ENCODE results near the gene WNT3.

DNA sequence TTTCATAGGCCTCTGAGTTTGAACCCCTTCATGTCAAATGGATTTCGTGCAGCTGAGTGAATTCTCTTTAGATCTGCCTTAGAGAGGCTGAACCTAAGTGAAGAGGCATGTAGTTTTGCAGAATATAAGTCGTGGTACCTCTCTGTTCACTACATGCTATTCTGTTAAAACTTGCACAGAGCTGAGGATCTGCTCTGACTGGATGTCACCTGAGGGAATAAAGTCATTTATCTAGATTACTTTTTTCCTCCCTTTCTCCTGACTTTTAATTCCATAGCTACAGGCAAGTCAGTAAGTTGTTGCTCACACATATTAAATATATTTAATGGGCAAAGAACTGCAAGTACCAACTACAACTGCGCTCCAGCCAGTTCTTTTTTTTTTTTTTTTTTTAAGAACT lies 64.7 kb downstream of the WNT3 start:
- TF ChIP-seq, protein P1, sequence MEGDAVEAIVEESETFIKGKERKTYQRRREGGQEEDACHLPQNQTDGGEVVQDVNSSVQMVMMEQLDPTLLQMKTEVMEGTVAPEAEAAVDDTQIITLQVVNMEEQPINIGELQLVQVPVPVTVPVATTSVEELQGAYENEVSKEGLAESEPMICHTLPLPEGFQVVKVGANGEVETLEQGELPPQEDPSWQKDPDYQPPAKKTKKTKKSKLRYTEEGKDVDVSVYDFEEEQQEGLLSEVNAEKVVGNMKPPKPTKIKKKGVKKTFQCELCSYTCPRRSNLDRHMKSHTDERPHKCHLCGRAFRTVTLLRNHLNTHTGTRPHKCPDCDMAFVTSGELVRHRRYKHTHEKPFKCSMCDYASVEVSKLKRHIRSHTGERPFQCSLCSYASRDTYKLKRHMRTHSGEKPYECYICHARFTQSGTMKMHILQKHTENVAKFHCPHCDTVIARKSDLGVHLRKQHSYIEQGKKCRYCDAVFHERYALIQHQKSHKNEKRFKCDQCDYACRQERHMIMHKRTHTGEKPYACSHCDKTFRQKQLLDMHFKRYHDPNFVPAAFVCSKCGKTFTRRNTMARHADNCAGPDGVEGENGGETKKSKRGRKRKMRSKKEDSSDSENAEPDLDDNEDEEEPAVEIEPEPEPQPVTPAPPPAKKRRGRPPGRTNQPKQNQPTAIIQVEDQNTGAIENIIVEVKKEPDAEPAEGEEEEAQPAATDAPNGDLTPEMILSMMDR (IDR thresholded peaks at IDR 0.05 in 2 of 3, conservative IDR thresholded peaks at IDR 0.05 in 1 of 3; ENCODE audit: borderline replicate concordance in 1 of 3, insufficient read depth in 1 of 3, low read depth in 2 of 3, low read length in 2 of 3): no peak
- TF ChIP-seq EZH2phosphoT487 (IDR thresholded peaks at IDR 0.05; ENCODE audit: borderline replicate concordance) (no peak), RAD21 (IDR thresholded peaks at IDR 0.05; ENCODE audit: low read depth) (no peak), POLR2A (IDR thresholded peaks at IDR 0.05; ENCODE audit: borderline replicate concordance, extremely low read depth, insufficient read depth, insufficient read length) (no peak), YY1 (IDR thresholded peaks at IDR 0.05; ENCODE audit: extremely low read depth, insufficient replicate concordance, low read depth, low read length) (no peak), JUND (IDR thresholded peaks at IDR 0.05) (no peak)
- TF ChIP-seq, protein P2, sequence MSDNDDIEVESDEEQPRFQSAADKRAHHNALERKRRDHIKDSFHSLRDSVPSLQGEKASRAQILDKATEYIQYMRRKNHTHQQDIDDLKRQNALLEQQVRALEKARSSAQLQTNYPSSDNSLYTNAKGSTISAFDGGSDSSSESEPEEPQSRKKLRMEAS (IDR thresholded peaks at IDR 0.05): no peak

All from HCT116 (cell line).